OCI-LY3 (cell line): ENCODE measurements around the gene RBCK1.
"Not testable (repeated sequence)": the region's sequence is repeated elsewhere in the genome, so short reads cannot be mapped to it uniquely, and the experiment has no call there.

Experiments
- H2AFZ ChIP-seq: fragments of 200-600, 300-600 bp; shearing (Covaris generic); 2 replicates; pipeline ENCODE4 v1.6.0; 2014; ENCODE audit warnings: antibody characterized with exemption, low read depth, low read length
- H3K27ac ChIP-seq: fragments of 200-600, 300-600 bp; sonication (generic); 2 replicates; pipeline ENCODE4 v1.5.1; 2014; ENCODE audit warnings: mild to moderate bottlenecking, low read length, moderate library complexity, mixed read lengths
- H3K27me3 ChIP-seq: fragments of 200-600, 300-600 bp; sonication (generic); 2 replicates; pipeline ENCODE4 v1.6.1; 2014; ENCODE audit warnings: low read depth, low read length, mixed read lengths
- H3K36me3 ChIP-seq: fragments of 200-600, 300-600 bp; sonication (generic); replicated peaks from 2 replicates; pipeline ENCODE3; 2014; ENCODE audit warnings: low read depth, low read length, mixed read lengths
- H3K4me1 ChIP-seq: fragments of 300-600, 200-600 bp; sonication (generic); 2 replicates; pipeline ENCODE4 v1.6.1; 2014; ENCODE audit warnings: low read length, mixed read lengths
- H3K4me2 ChIP-seq: fragments of 200-600, 300-600 bp; sonication (generic); 2 replicates; pipeline ENCODE4 v1.6.1; 2014; ENCODE audit warnings: low read length, mixed read lengths
- H3K4me3 ChIP-seq: fragments of 300-600, 200-600 bp; sonication (generic); 2 replicates; pipeline ENCODE4 v1.5.1; 2014; ENCODE audit warnings: antibody characterized with exemption, mild to moderate bottlenecking, low read length, moderate library complexity
- H3K79me2 ChIP-seq: fragments of 300-600, 200-600 bp; shearing (Covaris generic); 2 replicates; pipeline ENCODE4 v1.6.1; 2014; ENCODE audit warnings: mild to moderate bottlenecking, low read length, mixed read lengths
- H3K9ac ChIP-seq: fragments of 300-600, 200-600 bp; shearing (Covaris generic); 2 replicates; pipeline ENCODE4 v1.6.0; 2014; ENCODE audit warnings: mild to moderate bottlenecking, low read length, moderate library complexity
- H3K9me3 ChIP-seq: fragments of 200-600, 300-600 bp; shearing (Covaris generic); 2 replicates; pipeline ENCODE4 v1.6.1; 2014; ENCODE audit warnings: low read length, mixed read lengths; ENCODE audit not compliant: insufficient read depth
- H4K20me1 ChIP-seq: fragments of 200-600, 300-600 bp; sonication (generic); 2 replicates; pipeline ENCODE4 v1.6.1; 2016; ENCODE audit warnings: low read length, mixed read lengths; ENCODE audit not compliant: insufficient read depth
- EZH2phosphoT487 ChIP-seq: fragments of 200-600 bp; shearing (Covaris generic); IDR thresholded peaks from 2 replicates; pipeline ENCODE4 v1.6.1; 2018; ENCODE audit warnings: antibody characterized with exemption, mixed run types, low read depth
- TF ChIP-seq, protein P1 (sequence below): fragments of 200-600, 300-600 bp; sonication (generic); IDR thresholded peaks from 2 replicates; pipeline ENCODE4 v1.5.1; 2014; ENCODE audit warnings: antibody characterized with exemption, low read length, low read depth

The RBCK1 gene

DNA sequence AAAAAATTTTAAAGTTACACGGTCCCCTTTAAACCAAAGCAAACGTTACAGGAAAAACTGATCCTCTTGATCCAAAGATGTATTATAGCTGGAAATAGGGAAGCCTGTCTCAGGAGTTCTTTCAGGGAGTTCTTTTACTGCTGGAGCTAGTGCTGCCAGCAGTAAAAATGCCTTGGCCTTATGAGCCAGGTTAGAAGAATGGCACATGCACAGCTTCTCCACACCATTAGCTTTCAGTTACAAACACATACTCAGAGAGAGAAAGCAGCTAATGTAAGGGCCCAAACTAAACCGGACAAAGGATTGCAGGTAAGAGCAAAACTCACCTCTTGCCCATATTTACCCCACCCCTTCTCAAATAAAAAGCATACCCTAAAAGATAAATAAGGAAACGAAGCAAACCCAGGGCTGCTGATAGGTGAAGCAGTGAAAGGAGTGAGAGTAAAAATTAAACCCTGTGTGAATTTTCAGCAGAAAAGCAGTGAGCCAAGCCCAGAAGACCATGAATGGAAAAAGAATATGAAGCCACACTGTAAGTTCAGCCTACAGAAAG, 35.2 kb downstream of the RBCK1 start:
- H3K27ac ChIP-seq: no peak overlapping the region
- H2AFZ ChIP-seq: no peak overlapping the region
- TF ChIP-seq EZH2phosphoT487: no peak
- TF ChIP-seq, protein P1, sequence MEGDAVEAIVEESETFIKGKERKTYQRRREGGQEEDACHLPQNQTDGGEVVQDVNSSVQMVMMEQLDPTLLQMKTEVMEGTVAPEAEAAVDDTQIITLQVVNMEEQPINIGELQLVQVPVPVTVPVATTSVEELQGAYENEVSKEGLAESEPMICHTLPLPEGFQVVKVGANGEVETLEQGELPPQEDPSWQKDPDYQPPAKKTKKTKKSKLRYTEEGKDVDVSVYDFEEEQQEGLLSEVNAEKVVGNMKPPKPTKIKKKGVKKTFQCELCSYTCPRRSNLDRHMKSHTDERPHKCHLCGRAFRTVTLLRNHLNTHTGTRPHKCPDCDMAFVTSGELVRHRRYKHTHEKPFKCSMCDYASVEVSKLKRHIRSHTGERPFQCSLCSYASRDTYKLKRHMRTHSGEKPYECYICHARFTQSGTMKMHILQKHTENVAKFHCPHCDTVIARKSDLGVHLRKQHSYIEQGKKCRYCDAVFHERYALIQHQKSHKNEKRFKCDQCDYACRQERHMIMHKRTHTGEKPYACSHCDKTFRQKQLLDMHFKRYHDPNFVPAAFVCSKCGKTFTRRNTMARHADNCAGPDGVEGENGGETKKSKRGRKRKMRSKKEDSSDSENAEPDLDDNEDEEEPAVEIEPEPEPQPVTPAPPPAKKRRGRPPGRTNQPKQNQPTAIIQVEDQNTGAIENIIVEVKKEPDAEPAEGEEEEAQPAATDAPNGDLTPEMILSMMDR: no peak
- no peaks in the 10 kb centered on the region for H3K9me3 ChIP-seq
- no peaks in the 10 kb centered on the region for H3K27me3 ChIP-seq
- H3K36me3 ChIP-seq: peaks cover 61% of the 10 kb centered on the region
- H4K20me1 ChIP-seq: peaks cover 15% of the 10 kb centered on the region; the same call in 1 of the 2 replicates
- no peaks in the 10 kb centered on the region for H3K4me1 ChIP-seq
- no peak overlapping the region for H3K9ac ChIP-seq
- peaks cover 11% of the 10 kb centered on the region for H3K79me2 ChIP-seq
- H3K4me2 ChIP-seq: no peak overlapping the region
- no peak overlapping the region for H3K4me3 ChIP-seq

DNA sequence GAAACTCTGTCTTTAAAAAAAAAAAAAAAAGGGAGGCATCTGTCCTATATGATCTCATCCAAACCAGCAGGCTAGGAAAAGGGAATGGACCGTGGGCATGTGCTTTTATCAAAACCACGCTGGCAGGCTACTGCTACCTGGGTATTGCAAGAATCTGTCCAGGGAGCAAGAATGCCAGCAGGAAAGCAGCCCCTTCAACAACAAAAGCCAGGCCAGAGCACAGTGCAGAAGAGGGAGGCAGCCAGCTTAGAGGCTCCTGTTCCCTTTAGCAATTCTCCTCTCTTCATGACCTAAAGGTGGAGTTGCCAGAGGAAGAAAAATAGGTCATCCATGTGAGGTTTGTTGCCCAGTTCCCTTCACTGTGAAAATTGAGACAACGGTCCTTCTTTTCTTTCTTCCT, 36.0 kb downstream of the RBCK1 start:
- H3K4me2 ChIP-seq: no peak overlapping the region
- H4K20me1 ChIP-seq: peaks cover 15% of the 10 kb centered on the region; the same call in 1 of the 2 replicates
- H3K9me3 ChIP-seq: no peaks in the 10 kb centered on the region
- H3K4me1 ChIP-seq: no peaks in the 10 kb centered on the region
- no peaks in the 10 kb centered on the region for H3K27me3 ChIP-seq
- peaks cover 58% of the 10 kb centered on the region for H3K36me3 ChIP-seq
- no peak overlapping the region for H3K9ac ChIP-seq
- H3K27ac ChIP-seq: no peak overlapping the region
- H3K79me2 ChIP-seq: peaks cover 17% of the 10 kb centered on the region
- H3K4me3 ChIP-seq: no peak overlapping the region
- H2AFZ ChIP-seq: no peak overlapping the region
- TF ChIP-seq, protein P1: no peak
- TF ChIP-seq EZH2phosphoT487: no peak

DNA sequence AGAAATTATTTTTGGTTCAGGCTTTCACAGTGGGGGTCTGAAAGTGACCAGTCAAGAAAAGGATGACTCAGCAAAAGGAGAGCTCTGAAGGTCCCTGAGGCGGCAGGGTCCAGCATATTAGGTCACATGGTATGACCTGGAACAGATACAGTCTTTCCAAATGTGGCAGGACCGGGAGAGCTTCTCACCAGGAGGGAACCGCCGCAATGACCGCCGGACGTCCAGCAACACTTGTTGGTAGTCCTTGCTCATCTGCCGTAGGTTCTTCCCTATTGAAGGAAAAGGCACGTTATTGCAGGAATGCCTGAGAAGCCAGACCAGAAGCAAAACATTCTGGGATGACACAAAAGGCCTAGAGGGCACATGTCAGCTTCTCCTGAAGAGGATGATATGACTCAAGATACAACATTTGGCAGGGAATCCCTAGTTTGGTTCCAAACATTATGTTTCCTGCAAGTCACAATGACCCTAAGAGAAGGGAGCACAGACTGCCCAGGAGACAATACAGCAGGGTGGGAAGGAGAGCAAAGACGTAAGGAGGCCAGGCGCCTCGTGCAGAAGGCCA, 36.8 kb downstream of the RBCK1 start:
- no peak for TF ChIP-seq EZH2phosphoT487
- TF ChIP-seq, protein P1: no peak
- Histone ChIP-seq H3K9me3 (no peaks in the 10 kb centered on the region), H3K9ac (no peak overlapping the region), H4K20me1 (peaks cover 20% of the 10 kb centered on the region; the same call in 1 of the 2 replicates), H2AFZ (no peak overlapping the region), H3K27ac (no peak overlapping the region), H3K27me3 (no peaks in the 10 kb centered on the region), H3K4me2 (no peak overlapping the region), H3K4me3 (no peak overlapping the region), H3K36me3 (peaks cover 52% of the 10 kb centered on the region), H3K4me1 (no peaks in the 10 kb centered on the region), H3K79me2 (peaks cover 24% of the 10 kb centered on the region)

DNA sequence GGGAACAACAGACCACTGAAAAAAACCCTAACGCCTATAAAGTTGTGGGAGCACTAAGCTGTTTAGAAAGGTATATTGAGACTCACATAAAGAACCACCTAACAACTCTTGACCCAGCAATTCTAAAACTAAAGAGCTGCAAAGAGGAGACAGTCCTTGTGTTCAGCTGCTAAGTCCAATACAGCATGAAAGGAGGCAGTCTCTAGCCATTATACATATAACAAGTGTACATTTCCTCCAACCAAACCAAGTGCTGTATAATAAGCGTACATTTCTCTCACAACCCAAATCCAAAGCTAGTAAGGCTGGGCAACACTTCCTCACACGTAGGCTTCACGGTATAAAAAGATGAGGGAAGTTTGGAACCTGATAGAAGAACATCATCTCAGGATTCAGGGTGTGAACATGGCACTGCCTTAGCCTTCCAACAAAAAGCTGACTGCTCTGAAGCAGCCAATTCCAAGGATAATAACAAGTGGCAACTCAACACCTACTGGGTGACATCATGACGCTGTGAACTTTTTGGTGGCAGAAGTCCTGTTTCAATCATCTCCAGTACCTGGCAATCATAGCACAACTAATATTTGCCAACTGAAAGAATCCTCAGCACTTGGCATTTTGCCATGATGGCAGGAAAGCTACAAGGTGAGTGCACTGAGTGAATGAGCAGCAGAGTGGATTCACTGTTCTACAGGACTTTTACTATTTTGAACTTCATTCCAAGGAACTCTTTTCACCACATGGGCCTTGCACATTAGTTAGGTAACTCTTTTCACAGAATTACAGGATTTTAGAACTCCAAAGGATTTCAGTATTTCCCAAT, 37.6 kb downstream of the RBCK1 start:
- no peak overlapping the region for H3K4me3 ChIP-seq
- no peaks in the 10 kb centered on the region for H3K4me1 ChIP-seq
- TF ChIP-seq, protein P1: no peak
- TF ChIP-seq EZH2phosphoT487: no peak
- no peak overlapping the region for H3K4me2 ChIP-seq
- H2AFZ ChIP-seq: no peak overlapping the region
- peaks cover 25% of the 10 kb centered on the region for H4K20me1 ChIP-seq
- H3K9me3 ChIP-seq: no peaks in the 10 kb centered on the region
- H3K79me2 ChIP-seq: peaks cover 32% of the 10 kb centered on the region
- H3K27me3 ChIP-seq: no peaks in the 10 kb centered on the region
- H3K9ac ChIP-seq: no peak overlapping the region
- peaks cover 49% of the 10 kb centered on the region for H3K36me3 ChIP-seq
- H3K27ac ChIP-seq: no peak overlapping the region

DNA sequence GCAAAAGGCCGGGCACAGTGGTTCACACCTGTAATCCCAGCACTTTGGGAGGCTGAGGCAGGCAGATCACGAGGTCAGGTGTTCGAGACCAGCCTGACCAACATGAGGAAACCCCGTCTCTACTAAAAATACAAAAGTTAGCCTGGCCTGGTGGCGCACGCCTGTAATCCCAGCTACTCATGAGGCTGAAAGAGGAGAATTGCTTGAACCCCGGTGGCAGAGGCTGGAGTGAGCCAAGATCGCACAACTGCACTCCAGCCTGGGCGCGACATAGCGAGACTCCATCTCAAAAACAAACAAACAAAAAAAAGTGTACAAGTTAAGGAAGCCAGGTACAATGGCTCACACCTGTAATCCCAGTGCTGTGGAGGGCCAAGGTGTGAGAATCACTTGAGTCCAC, 43.9 kb downstream of the RBCK1 start:
- H3K79me2 ChIP-seq: peaks cover 76% of the 10 kb centered on the region
- not testable (repeated sequence) for H3K36me3 ChIP-seq, H3K4me1 ChIP-seq, H3K27ac ChIP-seq, H3K4me2 ChIP-seq, H2AFZ ChIP-seq, H3K4me3 ChIP-seq, H3K9ac ChIP-seq, H3K9me3 ChIP-seq, H3K27me3 ChIP-seq
- H4K20me1 ChIP-seq: peaks cover 36% of the 10 kb centered on the region
